Measurements from ENCODE around the gene SMIM30.

DNA sequence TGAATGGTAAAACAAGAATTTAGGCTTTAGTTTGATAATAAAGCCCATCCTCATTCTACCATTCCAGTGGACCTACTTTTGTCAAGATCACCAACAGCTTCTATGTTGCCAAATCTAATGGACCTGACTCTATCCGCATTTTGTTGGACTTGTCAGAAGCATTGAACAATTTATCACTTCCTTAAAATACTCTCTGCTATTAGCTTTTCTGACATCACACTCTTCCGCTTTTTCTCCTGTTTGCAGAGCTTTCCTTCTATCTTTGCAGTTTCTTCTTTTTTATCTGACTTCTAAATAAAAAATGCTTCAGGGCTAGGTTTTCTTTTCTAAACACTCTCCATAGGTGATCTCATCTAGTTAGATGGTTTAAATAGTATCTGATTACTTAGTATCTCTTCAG, 42.7 kb upstream of the SMIM30 start:
- TF ChIP-seq YY1 (IDR thresholded peaks at IDR 0.05; ENCODE audit: insufficient read depth, insufficient read length) (no peak), SUZ12 (IDR thresholded peaks at IDR 0.05; ENCODE audit: extremely low read depth, insufficient read depth, insufficient read length) (no peak), ZNF274 (IDR thresholded peaks at IDR 0.05; ENCODE audit: low read depth, low read length) (no peak)
